ENCODE data around the gene MAN2A2.

The MAN2A2 gene

GRCh38 chr15:90904746-90905145 lies 1.6 kb downstream of the MAN2A2 start:
- Histone ChIP-seq H2AFZ (ENCODE audit: low read length) (no peak overlapping the region), H3K36me3 (ENCODE audit: insufficient read depth, low read length) (peaks cover 35% of the 10 kb centered on the region)

GRCh38 chr15:90905306-90906180 lies 2.4 kb downstream of the MAN2A2 start:
- H3K4me2 ChIP-seq (ENCODE audit: low read length): no peak overlapping the region
- peaks cover 18% of the 10 kb centered on the region for H3K4me1 ChIP-seq (ENCODE audit: insufficient read depth, low read length, severe bottlenecking)
- H3K9me2 ChIP-seq (ENCODE audit: low read depth, low read length): no peaks in the 10 kb centered on the region
- H3K9ac ChIP-seq (ENCODE audit: low read length): no peak overlapping the region
- H2AFZ ChIP-seq (ENCODE audit: low read length): no peak overlapping the region
- TF ChIP-seq EZH2 (IDR thresholded peaks at IDR 0.05; ENCODE audit: borderline replicate concordance, low read length) (no peak), CTCF (IDR thresholded peaks at IDR 0.05; ENCODE audit: low read length) (no peak)
- no peaks in the 10 kb centered on the region for H3K79me2 ChIP-seq (ENCODE audit: insufficient read depth, low read length)
- peaks cover 35% of the 10 kb centered on the region for H3K36me3 ChIP-seq (ENCODE audit: insufficient read depth, low read length)
- no peaks in the 10 kb centered on the region for H3K27me3 ChIP-seq (ENCODE audit: insufficient read depth, low read length)
- no peak overlapping the region for H3K27ac ChIP-seq (ENCODE audit: low read depth, low read length, poor library complexity, severe bottlenecking)
- no peaks in the 10 kb centered on the region for H4K20me1 ChIP-seq (ENCODE audit: insufficient read depth, low read length)
- no peaks in the 10 kb centered on the region for H3K9me3 ChIP-seq (ENCODE audit: low read length)
- H3K4me3 ChIP-seq (ENCODE audit: low read depth, low read length, poor library complexity, severe bottlenecking): no peak overlapping the region
- peaks cover 4% of the 10 kb centered on the region; the same call in 1 of the 2 replicates for H3F3A ChIP-seq (ENCODE audit: insufficient read depth, low read length)

More at GRCh38 chr15:90904746-90905145, 1.6 kb downstream of the MAN2A2 start:
- no peaks in the 10 kb centered on the region for H4K20me1 ChIP-seq (ENCODE audit: insufficient read depth, low read length)
- no peaks in the 10 kb centered on the region for H3K9me2 ChIP-seq (ENCODE audit: low read depth, low read length)
- H3K9ac ChIP-seq (ENCODE audit: low read length): no peak overlapping the region
- no peak overlapping the region for H3K4me3 ChIP-seq (ENCODE audit: low read depth, low read length, poor library complexity, severe bottlenecking)
- H3K27me3 ChIP-seq (ENCODE audit: insufficient read depth, low read length): no peaks in the 10 kb centered on the region
- peaks cover 4% of the 10 kb centered on the region; the same call in 1 of the 2 replicates for H3F3A ChIP-seq (ENCODE audit: insufficient read depth, low read length)
- TF ChIP-seq EZH2 (IDR thresholded peaks at IDR 0.05; ENCODE audit: borderline replicate concordance, low read length): no peak
- TF ChIP-seq CTCF (IDR thresholded peaks at IDR 0.05; ENCODE audit: low read length): no peak
- no peaks in the 10 kb centered on the region for H3K79me2 ChIP-seq (ENCODE audit: insufficient read depth, low read length)
- no peak overlapping the region for H3K4me2 ChIP-seq (ENCODE audit: low read length)
- H3K27ac ChIP-seq (ENCODE audit: low read depth, low read length, poor library complexity, severe bottlenecking): no peak overlapping the region
- no peaks in the 10 kb centered on the region for H3K9me3 ChIP-seq (ENCODE audit: low read length)
- peaks cover 18% of the 10 kb centered on the region for H3K4me1 ChIP-seq (ENCODE audit: insufficient read depth, low read length, severe bottlenecking)

- H3K4me1 ChIP-seq (ENCODE audit: insufficient read depth, low read length, severe bottlenecking): peaks cover 18% of the 10 kb centered on the region
- H3K9me3 ChIP-seq (ENCODE audit: low read length): no peaks in the 10 kb centered on the region
- no peak overlapping the region for H3K4me2 ChIP-seq (ENCODE audit: low read length)
- H4K20me1 ChIP-seq (ENCODE audit: insufficient read depth, low read length): no peaks in the 10 kb centered on the region
- H3K36me3 ChIP-seq (ENCODE audit: insufficient read depth, low read length): peaks cover 42% of the 10 kb centered on the region
- no peaks in the 10 kb centered on the region for H3K79me2 ChIP-seq (ENCODE audit: insufficient read depth, low read length)
- no peak overlapping the region for H3K4me3 ChIP-seq (ENCODE audit: low read depth, low read length, poor library complexity, severe bottlenecking)
- H3K9ac ChIP-seq (ENCODE audit: low read length): no peak overlapping the region
- H2AFZ ChIP-seq (ENCODE audit: low read length): no peak overlapping the region
- no peaks in the 10 kb centered on the region for H3K9me2 ChIP-seq (ENCODE audit: low read depth, low read length)
- peaks cover 4% of the 10 kb centered on the region; the same call in 1 of the 2 replicates for H3F3A ChIP-seq (ENCODE audit: insufficient read depth, low read length)
- no peak overlapping the region for H3K27ac ChIP-seq (ENCODE audit: low read depth, low read length, poor library complexity, severe bottlenecking)
- TF ChIP-seq EZH2 (IDR thresholded peaks at IDR 0.05; ENCODE audit: borderline replicate concordance, low read length): no peak
- TF ChIP-seq CTCF (IDR thresholded peaks at IDR 0.05; ENCODE audit: low read length): no peak
- no peaks in the 10 kb centered on the region for H3K27me3 ChIP-seq (ENCODE audit: insufficient read depth, low read length)
These were observed 3.2 kb downstream of the MAN2A2 start for GRCh38 chr15:90906181-90906849.

All from OCI-LY1 (cell line).